ENCODE data around the gene ALDH3B1.

ALDH3B1 gene

DNA sequence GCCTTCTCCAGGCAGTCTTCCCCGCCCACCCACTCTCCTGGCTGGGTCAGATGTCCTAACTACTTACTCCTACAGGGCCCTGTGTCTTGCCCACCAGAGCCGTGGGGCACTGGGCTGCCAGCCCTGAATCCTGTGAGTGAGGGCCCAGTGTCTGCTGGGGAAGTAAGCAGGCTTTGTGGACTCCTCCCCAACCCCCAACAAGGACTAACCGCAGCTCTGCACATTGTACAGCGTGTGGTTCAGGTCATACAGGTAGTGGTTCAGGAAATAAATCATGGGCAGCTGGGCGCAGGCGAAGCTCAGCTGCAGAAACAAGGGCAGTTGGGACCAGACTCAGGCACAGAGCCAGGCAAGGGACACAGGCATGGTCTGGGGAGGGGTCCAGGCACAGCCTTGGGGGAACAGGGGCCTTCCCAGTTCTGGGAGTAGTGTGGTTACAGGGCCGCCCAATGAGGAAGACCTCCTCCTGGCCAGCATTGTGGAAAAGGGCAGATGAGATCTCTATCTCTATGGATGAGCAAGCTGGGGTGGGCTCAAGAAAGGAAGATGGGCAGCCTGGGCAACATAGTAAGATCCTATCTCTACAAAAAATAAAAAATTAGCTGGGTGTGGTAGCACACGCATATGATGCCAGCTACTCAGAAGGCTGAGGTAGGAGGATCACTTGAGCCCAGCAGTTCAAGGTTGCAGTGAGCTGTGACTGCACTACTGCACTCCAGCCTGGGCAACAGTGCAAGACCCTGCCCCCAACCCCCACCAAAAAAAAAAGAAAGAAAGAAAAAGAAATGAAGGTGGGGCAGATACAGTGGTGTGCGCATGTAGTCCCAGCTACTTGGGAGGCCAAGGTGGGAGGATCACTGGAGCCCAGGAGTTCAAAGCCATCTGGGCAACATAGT, 11.7 kb upstream of the ALDH3B1 start:
- DNase-seq, result no peak

DNA sequence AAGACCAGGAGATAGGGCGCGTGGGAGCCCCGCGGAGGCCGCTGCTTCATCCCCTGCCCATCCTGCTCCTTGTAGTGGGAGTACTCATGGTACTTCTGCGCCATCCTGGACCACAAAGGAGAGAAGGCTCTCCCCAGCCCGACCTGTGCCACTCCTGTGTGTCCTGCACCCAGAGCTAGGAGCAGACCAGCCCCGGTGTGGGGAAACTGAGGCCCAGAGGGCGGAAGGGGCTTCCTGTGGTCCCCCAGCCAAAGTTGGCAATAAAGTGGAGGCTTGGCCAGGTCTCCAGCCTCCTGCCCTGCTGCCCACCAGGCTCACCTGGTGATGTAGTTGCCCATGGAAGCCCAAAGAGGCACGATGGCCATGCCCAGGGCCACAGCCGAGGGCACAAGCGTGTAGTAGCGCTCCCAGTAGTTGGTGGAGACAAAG, 10.9 kb upstream of the ALDH3B1 start:
- no peak for DNase-seq

DNA sequence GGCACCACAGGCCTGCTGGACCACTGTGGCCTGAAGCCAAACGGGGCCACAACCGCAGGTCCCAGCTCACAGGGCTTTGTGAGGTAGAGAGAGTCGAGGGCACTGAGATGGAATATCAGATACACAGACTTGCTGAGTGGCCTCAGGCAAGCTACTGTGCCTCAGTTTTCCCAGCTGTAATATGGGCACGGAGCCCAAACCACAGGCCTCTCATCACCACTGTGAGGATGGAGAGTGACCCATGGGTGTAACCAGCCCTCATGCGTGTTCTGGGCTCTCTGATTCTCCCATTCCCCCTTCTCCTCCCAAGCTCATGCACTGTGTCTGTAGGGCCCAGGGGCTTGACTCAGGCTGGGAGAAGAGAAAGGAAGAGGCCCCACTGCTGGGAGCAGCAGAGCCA, 10.4 kb upstream of the ALDH3B1 start:
- DNase-seq, result no peak

DNA sequence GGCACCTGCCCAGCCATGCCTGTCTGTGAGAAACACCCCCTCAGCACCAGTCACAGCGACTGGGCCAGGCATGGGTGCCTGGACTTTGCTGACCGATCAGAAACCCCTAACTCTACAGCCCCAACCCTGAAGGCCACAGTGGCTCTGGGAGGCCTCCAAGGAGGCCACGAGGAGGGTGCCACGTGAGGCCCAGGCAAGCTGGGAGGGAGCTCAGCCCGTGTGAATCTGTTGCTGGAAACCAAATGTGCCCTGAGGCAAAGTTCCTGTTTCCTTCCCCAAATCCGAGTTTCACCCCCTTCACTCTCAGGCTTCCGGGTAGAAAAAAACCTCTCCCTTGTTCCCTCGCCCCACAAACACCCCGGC, 7.6 kb upstream of the ALDH3B1 start:
- DNase-seq, result no peak

DNA sequence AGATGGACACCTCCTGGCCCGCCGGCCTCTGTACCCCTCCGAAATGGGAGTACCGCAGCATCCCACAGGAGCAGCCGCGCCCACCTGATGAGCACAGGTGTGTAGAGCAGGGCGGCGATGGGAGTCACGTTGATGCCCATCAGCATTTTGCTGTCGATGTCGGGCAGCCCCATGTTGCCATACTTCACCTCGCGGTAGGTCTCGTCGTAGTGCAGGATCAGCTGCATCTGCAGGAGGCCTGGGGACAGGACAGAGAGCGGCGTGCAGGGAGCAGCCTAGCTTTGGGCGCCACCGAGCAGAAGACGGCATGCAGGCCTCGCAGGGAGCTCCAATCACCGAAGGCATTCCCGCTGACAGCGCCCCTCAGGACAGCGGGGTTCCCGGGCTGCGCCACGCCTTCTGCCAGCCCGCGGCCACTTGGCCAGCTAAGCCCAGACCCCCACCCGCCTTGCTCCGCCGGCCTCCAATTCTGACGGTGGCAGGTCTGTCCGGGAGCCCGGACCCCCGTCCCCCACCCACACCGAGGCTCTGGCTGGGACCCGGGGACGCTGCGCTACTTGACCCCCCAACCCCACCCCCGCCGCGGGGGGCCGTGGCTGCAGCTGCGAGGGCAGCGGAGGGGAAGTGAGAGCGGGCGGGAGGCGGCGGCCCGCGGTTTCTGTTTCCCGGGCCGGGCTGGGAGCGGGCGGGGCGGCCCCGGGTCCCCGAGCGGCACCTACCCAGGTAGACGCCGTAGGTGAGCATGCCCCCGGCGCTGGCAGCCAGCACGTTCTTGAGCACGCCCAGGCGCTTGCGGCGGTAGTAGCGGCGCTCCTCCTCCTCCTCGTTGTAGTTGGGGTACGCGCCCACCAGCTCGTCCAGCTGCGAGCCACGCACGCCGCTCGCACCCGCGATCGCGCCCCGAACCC, 6.9 kb upstream of the ALDH3B1 start:
- no peak for DNase-seq

DNA sequence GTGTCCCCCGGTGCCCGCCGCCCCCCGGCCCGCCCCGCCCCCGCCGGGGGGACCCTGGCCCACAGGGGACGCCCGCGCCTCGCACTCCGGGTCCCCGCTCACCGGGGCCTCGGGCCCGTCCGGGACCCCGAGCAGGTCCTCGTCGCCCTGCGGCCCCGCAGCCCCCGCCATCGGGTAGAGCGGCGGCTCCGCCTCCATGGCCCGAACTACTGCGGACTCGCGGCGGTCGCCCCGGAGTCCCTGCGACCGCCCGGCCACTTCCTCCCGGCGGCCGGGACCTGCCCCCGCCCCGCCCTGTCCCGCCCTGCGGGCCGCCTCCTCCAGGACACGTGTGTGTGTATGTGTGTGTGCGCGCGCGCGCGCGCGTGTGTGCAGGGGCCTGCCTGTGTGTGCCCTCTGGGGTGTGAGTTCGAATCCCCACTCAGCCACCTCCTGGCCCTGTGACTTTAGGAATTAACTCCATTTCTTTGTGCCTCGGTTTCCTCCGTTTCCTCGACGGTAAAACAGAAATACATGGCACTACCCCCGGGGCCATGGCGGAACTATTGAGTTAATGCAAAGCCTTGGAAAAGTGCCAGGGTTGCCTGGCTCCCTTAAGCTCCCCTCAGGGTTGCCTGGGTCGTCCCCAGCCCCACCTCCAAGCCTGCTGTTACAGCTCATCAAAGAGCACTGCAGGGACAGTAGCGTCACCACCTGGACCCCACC, 6.1 kb upstream of the ALDH3B1 start, which contains the start of gene UNC93B1:
Gene UNC93B1 (minus strand): TSS at position 252 of the 705 bp plus-strand sequence. CDS start 54 bp downstream, at position 198.
- DNase-seq, result peak; percentile 82

DNA sequence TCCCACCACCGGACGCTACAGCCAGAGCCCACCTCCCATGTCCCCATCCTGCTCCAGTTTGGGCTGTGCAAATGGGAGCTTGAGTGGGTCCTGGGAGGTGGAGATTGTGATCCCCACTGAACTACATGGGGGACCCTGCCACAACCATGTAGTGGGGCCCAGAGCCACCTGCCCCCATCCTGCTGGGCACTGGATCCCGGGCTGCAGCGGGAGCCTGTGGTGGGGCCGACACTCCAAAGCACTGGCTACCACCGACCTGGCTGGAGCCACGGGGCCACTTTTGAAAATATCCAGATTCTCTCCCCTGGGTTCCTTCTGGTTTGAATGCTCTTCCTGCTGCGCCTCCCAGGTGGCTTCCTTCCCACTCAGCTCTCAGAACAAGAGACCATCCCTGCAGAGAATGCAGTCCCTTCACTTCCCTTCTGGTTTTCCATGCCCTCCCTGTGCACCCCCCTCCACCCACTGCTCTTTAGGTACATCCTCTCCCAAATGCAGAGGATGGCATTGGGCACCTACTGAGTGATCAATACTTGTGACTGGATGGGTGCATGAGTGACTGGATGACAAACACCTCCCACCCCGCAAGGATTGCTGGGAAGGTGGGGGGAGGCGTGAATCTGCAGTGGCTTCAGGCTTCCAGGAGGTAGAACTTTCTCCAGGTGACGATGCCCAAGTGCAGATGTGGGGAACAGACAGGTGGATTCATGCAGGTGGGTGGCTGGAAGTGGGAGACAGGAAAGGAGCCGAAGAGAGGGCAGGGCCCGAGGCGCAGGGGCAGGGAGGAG, 5.4 kb upstream of the ALDH3B1 start:
- DNase-seq, result no peak

DNA sequence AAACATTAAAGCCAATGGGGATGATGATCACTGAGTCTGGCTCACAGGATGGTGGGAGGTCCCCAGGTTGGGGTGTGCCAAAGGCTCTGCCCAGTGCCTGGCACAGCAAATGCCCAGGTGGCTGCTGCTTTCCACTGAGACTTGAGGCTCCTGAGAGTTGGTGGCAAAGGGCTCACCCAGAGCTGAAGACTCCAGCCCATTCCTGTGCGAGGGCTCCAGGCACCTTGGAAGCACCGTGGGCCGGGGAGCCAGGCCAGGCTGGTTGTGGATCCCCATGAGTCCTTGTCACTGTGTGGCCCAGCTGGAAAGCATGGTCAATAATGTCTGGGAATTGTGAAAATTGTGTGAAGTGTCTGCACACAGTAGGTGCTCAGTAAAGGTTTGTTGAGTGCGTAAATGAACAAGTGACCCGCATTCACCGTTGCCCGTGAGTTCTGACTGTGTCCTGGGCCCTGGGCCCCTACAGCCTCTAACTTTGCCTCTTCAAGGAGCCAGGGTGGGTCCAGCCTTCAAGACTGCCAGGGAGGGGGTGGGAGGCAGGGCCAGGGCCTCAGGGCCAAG, 3.4 kb upstream of the ALDH3B1 start:
- DNase-seq, result no peak

DNA sequence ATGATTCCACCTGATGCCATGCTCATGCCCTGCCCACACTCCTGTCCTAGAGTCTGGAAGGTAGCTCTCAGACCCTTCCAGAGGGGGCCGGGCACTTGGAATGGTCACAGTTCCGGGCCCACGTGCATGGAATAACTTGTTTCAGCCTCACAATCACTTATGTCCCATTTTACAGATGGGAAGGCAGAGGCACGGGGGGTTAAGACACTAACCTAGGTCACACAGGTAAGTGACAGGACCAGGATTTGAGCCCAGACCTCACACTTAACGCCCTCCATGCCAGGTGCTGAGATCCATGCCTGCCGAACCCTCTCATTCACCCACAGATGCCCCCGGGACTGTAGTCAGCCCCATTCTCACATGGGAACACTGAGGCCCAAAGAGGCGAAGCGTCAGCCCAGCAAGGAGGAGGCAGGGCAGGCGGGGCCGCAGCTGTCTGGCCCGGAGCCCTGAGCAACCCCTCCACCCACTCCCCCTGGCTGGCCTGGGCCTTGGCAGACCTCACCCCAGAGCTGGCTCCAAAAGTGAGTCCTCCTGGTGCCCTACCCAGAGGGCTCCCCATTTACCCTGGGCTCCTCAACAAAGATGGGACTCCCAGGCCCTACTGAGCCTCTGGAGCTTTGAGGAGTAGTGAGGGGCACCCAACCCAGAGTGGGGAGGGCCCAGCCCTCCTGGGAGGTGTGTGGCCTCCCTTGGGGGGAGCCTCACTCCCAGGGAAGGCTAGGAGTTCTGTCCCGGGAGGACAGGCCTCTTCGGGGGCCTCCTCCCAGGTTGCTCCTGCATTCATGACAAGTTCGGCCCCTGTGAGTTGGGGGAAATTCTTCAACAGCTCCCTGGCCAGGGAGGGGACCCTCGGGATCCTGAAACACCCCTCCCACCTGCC, 2.4 kb upstream of the ALDH3B1 start:
- DNase-seq, result no peak

DNA sequence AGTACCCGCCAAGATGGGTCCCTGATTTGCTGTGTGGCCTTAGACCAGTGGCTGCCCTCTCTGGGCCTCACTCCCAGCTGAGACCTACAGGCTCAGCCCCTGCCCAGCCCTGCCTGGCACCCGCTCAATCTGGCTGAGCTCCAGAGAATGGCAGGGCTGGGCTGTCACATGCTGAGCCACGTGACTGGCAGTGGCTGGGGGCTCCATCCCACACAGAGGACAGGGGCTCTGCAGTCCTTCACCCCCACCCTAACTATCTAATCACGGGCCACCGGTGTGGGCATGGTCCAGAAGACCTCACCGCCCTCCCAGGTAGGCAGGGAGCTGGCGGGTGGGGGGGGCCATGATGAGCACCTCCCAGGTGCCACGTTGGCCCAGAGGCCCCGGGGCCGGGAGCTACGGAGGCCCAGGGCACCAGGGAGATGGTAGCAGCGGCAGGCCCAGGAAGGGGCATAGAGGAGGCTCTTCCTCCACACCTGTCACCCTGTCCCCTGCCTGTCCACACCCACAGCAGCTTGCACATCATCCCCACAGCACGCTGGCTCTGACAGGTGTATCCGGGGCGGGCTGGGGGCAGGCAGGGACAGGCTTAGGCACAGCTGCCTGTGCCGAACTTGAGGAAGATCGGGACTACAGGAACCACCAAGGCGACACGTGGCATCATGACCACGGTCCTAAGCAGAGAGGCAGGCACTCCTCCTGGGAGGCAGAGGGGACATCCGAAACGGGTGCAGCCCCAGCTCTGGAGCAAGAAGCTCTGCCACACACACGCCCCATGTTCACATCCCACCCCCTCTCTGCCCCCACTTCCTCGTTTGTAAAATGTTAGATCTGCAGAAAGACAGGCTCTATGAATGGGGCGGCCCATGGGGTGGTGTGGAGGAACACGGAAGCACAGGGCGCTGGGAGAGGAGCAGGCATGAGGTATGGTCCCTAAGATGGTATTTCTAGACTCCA, 1.5 kb upstream of the ALDH3B1 start:
- DNase-seq, result no peak

DNA sequence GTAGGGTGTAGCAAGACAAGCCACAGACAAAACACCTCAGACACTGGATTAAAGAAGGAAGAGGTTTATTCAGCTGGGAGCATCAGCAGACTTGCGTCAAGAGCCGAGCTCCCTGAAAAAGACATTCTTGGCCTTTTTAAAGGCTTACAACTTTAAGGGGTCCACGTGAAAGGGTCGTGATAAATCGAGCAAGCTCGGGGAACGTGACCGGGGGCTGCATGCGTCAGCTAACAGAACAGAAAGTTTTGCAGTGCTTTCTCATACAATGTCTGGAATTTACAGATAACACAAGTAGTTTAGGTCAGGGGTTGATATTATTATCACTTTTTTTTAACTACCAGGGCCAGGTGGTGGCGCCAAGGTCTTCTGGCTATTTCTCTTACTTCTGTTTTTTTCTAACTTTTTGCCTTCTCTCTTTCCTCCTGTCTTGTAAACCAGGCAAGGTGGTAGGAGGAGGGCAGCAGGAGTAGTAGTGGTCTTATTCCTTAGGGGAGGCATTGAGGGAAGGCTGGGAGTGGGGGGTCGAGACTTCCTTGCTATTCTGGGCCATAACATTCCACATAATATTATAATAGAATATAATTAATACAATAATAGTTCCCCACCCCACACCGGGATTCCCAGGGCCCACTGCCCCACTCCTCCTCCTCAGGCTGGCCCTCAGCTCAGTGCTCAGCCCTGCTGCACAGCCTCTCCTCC, 587 bp upstream of the ALDH3B1 start:
- peak; percentile 58 for DNase-seq

DNA sequence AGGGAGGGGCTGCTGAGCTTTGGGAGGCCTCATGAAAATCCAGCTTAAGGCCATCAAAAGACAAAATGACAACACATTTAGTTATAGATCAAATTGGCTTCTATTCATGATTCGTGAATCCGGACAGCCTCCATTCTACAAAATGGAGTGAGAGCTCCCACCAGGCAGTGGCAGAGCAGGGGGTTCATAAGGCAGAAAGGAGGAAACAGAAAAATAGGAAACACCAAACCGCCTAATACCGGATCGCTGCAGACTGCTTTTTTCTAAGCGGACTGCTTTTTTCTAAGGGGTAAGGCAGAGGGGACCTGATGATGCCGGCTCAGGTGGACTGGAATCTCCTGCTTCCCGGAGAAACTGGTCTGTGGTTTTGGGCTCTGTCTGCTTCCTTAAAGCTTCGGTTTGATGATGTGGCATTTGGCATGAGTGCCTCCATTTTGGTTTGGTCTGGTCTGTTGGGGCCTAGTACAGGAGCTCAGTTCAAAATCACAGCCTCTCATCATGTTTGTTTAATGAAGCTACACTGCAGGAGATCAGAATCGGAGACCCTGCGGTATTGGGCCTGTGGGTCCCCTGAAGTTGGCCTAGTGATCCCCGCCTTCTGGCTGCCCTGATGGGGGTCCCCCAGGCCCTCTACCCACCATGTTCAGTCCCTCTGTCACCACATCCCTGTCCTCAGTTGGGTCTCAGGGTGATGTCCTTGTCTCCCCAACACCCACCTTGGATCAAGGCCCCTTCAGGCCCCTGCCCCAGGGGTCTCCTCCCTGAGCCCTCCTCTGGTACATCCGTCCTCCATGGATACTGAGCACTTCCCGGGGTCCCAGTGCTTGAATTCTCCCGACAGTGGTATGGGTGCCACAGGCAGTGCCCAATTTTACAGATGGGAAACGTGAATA, 1.2 kb downstream of the ALDH3B1 start:
- no peak for DNase-seq

DNA sequence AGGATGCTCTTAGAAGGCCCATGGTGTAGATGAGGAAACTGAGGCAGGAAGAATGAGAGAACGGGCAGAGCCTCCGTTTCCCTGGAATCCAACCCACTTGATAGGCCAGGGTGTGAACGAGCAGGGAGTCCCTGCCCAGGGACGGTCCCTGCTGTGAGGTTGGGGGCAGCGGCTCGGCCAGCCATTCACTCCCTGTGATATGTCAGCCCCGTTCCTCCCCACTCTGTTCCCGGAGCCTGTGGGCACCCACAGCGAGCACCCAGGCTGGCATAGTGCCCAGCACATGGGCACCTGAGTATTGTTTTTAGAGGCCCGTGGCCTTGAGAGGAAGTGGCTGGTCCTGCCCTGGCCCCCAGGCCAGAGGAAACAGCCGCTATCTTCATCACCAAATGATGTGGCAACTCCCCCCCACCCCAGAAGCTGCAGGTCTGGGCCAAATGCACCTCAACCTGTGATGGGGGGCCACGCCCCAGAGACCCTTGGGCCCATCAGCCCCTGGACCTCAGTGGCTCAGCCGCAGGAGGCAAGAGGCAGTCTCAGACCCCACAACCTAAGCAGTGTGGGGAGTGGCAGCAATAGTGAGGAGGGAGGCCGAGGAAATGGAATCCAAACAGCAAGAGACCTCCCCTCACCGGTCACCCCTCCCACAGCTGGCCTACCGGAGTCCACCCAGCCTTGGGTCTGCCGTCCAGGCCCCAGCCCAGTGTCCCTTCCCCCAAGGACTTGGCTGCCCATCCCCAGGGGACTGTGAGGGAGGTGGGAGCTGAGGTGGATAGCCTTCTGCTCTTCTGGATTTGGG, 2.1 kb downstream of the ALDH3B1 start:
- no peak for DNase-seq

DNA sequence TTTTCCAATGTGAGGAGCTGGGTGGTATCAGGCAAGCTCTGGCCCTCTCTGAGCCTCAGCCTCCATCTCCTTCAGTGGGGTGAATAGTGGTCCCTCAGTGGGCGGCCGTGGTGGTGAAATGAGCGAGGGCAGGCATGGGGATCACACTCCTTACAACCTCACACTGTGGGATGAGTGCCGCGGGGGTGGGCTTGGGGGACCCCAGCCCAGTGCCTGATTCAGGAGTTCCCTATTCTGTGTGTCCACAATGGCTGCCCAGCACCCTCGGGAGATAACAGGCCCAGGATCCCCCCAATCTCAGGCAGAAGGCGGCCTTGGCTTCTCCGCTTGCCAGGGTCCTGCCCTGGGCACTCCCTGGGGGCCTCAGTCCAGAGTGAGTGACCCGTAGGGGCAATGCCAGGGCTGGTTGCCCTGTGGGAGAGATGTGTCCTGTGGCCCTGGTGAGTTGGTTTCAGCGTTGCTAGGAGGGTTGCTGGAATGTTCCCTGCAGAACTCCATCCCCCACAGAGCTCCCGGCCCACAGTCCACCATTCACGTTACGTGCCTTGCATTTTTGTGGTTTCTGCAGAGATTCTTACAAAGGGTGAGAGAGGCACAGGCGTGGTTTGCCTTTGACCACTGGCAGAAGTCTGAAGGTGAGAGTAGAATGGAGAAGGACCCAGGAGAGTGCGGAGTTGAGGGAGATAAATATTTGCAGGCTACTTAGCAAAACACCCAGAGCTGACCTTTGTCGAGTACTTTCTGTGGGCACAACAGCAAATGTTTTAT, 2.9 kb downstream of the ALDH3B1 start:
- DNase-seq, result peak; percentile 96

DNA sequence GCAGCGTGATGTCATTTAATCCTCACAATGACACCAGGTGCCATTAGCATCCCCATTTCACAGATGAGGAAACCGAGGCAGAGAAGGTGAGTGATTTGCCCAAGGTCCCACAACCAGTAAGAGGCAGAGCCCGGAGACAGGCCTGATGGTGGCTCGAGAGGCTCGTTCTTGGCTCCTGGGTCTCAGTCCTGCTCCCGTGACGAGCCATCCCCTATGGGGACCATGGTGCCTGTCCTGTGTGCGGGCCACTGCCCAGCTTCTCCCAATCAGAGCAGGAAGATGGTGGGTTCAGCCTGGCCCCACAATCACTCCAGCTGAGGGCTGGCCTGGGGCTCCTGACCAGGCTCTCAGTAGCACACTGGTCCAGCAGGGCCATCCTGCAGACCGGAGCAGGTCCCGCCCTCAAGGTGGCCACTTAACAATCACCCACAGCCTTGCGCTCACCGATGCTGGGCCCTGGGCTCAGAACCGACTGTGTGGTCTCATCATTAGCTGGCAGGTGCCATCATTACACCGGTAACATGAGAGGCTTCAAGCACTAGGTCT, 3.6 kb downstream of the ALDH3B1 start:
- DNase-seq, result no peak
